ENCODE data around the gene GPATCH8.

GPATCH8 gene

DNA sequence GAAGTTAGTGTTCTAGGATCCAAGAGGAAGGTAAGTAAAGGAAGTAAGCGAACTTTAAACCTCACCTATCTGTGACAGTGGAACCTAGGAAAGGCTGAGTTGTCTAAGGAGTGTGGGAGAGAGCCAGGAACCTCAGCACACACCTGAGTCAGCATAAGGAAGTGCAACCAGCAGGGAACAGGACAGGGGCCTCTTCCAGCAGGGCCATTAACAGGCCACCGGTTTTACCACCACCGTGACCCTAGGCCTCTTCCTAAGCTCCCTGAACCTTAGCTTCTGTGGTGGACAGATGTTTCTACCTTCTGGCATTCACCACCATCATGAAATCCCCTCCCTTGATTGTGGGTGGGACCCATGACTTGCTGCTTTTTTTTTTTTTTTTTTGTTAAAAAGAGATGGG lies 26.7 kb upstream of the GPATCH8 start:
- in situ Hi-C loops (cut with MboI; ENCODE audit: low sequenced_read_pairs), result loop anchor here (25.0 kb wide), 1 partner anchor 332 kb away; no protein-coding TSS in a partner anchor

DNA sequence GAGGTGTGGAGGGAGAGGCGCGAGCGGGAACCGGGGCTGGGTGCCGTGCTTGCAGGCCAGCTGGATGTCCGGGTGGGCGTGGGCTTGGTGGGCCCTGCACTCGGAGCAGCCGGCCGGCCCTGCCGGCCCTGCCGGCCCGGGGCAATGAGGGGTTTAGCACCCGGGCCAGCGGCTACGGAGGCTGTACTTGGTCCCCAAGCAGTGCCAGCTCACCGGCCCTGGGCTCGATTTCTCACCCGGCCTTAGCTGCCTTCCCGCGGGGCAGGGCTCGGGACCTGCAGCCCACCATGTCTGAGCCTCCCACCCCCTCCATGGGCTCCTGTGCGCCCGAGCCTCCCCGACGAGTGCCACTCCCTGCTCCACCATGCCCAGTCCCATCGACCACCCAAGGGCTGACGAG lies 24.7 kb upstream of the GPATCH8 start:
- in situ Hi-C loops (cut with MboI; ENCODE audit: low sequenced_read_pairs), result loop anchor here (25.0 kb wide), 1 partner anchor 334 kb away; no protein-coding TSS in a partner anchor

DNA sequence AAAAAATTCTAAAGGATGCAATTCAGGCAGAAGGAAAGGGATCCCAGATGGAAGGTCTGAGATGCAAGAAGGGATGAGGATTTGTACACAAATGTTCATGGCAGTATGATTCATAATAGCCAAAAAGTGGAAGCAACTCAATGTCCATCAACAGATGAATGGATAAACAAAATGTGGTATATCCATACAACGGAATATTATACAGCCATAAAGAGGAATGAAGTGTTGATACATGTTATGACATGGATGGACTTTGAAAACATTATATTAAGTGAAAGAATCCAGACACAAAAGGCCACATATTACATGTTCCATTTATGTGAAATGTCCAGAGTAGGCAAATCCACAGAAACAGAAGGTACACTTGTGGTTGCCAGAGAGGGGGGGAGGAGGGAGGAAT lies 23.9 kb upstream of the GPATCH8 start:
- in situ Hi-C loops (cut with MboI; ENCODE audit: low sequenced_read_pairs), result loop anchor here (25.0 kb wide), 1 partner anchor 335 kb away; no protein-coding TSS in a partner anchor

DNA sequence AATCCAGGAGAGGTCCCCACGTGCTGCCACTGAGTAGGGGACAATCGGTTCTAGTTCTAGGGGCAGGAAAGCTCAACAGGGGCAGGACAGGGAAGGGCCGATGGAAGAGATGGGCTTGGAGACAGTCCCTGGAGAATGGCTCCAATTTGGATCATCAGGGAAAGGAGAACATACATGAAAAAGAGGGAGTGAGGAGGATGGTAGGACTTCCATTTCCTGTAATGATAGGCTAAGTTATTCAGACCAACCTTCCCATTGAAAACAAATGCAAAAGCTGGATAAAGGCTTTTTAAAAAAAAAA lies 20.4 kb upstream of the GPATCH8 start:
- in situ Hi-C loops (cut with MboI; ENCODE audit: low sequenced_read_pairs), result loop anchor here (25.0 kb wide), 1 partner anchor 311 kb away; the partner anchor contains the start of gene UBTF

DNA sequence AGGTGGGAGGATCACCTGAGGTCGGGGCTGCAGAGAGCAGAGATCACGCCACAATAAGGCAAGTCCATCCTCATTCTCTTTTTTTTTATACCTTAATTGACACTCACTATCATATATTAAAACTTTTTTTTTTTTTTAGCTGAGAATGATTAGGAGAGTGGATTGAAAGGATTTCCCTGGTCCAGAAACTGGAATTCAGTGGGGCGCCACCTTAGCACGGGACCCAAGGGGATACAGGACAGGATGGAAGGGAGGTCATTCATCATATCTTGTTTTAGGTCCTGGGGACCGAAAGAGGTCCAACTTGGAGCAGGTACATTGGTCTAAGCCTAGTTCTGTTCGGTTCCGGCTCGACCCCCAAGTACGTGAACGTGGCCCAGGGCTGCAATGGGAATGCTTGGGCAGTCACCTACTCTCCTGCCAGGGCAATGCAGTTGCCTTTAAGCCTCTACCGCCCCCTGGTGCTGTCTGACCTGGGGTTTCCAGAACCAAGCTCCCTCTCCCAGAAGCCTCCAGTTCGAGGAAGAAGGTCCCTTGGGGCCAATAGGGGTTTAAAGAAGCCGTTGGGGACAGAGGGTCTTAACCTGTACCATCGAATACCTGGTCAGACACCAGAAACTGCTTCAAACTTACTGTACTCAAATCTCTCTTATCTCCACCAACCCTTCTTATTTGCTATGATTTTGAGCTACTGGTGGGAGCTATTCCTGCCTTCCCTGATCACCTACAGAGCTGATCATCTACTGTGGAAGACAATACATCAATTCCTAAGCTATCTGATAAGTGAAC lies 19.9 kb upstream of the GPATCH8 start:
- in situ Hi-C loops (cut with MboI; ENCODE audit: low sequenced_read_pairs), result loop anchor here (25.0 kb wide), 1 partner anchor 311 kb away; the partner anchor contains the start of gene UBTF

DNA sequence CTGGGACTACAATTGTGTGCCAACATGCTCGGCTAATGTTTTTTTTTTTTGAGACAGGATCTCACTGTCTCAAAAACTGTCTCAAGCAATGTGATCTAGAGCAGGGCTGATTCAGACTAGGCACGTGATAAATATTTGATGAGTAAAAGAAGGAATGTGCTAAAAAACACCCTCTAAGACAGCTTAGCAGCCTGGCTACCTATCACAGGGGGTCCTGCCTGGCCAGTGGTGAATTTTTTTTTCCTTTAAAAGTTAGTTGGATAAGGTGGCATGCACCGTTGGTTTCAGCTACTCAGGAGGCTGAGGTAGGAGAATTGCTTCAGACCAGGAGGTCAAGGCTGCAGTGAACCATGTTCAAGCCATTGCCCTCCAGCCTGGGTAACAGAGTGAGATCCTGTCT lies 14.8 kb upstream of the GPATCH8 start:
- in situ Hi-C loops (cut with MboI; ENCODE audit: low sequenced_read_pairs), result loop anchor here (25.0 kb wide), 1 partner anchor 306 kb away; the partner anchor contains the start of gene UBTF

DNA sequence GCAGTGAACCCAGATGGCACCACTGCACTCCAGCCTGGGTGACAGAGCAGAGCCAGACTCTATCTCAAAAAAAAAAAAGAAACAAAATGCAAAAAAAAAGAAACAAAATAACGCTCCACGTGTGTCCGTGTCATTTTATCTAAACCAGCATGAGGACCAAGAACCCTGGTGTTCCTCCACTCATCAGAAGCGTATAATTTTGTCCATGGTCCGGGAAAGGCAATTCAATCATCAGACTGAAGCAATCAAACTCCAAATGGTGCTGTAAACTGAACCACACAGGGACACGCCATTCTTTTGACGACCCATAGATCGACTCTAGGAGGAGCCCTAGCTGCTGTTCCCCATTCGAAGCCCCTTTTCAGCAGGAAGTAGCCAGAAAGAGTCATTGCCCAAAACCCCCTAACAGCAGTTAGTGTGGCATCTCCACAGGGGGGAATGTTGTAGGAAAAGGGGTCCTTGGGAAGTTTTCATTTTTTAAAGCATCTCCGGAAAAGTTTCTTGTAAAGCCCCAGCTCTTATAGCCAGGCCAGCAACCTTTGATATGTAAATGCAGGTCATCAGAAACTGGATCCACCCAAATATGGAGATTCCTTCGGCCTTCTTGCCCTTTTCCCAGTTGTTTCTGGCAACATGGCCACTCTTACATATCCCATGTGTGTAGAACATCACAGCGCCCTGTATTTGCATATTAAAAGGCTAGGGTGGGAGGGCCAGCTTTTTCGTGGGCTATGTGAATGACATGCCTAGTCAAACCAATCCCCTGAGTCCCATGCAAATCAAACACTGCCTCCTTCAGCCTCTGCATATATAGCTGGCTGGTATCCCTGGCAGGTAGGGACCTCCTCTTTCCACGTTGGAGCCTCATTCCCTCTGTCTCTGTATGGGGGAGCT lies 8.3 kb upstream of the GPATCH8 start:
- in situ Hi-C loops (cut with MboI; ENCODE audit: low sequenced_read_pairs), result loop anchor here (25.0 kb wide), 1 partner anchor 299 kb away; the partner anchor contains the start of gene UBTF

DNA sequence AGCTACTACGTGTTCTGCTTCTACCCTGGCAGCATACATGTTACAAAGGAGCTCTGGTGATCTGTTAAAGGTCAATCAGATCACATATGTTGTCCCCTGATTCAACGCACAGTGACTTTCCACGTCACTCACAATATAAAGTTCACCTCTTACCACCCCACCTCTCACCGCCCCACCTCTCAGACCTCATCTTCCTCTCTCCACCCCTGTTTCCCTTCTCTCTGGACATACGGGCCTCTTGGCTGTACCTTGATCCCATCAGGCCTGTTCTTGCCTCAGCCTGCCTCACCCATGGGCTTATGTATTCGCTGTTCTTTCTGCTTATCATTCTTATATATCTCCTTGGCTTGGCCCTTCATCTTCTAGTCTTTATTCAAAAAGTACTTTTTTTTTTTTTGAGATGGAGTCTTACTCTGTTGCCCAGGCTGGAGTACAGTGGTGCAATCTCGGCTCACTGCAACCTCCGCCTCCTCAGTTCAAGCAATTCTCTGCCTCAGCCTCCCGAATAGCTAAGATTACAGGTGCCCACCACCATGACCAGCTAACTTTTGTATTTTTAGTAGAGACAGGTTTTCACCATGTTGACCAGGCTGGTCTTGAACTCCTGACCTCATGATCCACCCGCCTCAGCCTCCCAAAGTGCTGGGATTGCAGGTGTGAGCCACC lies 3.9 kb upstream of the GPATCH8 start:
- in situ Hi-C loops (cut with MboI; ENCODE audit: low sequenced_read_pairs), result loop anchor here (25.0 kb wide), 1 partner anchor 295 kb away; the partner anchor contains the start of gene UBTF

DNA sequence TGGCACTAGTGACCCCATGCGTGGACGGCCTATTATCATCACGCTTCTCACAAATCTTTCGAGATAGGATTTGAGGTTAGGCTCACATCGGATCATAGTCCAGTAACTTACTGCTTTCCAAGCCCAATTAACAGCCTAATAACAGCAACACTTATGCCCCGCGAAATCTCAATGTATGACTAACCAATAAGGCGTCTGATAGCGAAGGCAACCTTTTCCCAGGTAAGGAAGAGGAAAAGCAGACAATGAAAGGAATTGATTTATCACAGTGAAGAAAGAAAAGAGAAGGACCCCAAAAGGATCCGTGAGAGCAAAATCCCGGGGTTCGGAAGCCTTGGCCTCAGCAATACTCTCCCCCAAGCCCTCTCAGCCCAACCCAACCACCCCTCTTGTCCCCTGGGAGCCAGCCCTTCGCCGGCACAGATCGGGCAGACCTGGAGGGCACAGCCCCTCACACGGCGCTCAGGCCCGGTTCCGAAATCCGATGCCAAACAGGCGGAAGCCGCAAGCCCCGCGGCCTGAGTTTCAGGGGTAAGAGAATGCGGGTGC lies 534 bp downstream of the GPATCH8 start:
- in situ Hi-C loops (cut with MboI; ENCODE audit: low sequenced_read_pairs), result loop anchor here (25.0 kb wide), 1 partner anchor 290 kb away; the partner anchor contains the start of gene UBTF

DNA sequence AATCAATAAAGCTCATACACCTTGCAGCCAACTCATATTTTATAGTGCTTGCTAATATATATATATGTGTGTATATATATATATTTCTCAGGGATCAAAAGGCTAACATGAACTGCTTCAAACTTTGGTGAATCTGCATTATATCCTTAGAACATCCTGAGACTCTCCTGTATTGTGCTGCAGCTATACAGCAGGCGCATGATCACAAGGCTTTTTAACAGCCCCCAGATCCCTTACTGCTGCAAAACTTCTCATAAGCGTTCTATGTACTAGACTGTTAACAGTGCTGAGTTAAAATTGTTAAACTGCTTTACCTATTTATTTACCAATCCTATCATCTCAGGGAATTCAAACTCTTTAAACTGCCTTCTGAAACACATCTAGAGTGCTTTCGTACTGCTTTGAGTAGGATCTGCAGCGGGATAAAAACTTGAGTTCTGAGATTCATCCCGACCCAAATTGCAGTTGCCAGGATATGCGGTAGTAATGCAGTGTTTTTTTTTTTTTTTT lies 1.3 kb downstream of the GPATCH8 start:
- in situ Hi-C loops (cut with MboI; ENCODE audit: low sequenced_read_pairs), result loop anchor here (25.0 kb wide), 1 partner anchor 290 kb away; the partner anchor contains the start of gene UBTF

DNA sequence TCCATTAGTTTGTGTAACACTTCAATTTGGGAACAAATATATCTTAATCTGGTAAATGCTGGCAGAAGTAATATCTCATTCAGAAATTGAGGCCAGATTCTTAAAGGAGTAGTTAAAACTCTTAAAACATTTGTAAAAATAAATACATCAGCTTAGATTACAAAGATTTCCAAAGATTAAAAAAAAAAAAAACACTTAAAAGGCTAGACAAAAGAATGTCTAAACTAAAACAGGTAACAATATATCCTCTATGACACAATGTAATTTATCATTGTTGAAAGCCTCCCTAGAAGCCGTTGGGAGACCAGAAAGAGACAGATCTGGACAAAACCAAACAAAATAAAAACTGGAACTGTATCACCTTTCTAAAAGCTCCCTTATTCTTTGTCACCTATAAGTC lies 3.5 kb downstream of the GPATCH8 start:
- in situ Hi-C loops (cut with MboI; ENCODE audit: low sequenced_read_pairs), result loop anchor here (25.0 kb wide), 1 partner anchor 287 kb away; the partner anchor contains the start of gene UBTF

DNA sequence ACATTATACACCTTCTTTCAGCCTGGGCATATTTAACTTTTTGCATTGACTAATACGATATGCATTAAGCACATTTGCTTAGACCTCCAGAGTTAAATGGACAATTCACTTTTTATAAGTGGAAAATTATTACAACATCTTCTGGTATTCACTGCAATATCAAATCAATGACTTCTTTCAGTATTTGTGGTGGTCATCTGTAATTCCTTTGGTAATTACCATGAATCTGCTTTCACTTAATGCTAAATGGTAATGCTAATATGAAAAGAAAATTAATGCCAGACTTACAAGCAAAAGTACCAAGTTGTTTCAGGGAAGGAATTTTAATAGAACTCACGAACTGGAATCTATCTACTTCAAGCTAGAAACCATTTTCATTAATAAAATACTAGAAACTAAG lies 6.4 kb downstream of the GPATCH8 start:
- in situ Hi-C loops (cut with MboI; ENCODE audit: low sequenced_read_pairs), result no loop called here

DNA sequence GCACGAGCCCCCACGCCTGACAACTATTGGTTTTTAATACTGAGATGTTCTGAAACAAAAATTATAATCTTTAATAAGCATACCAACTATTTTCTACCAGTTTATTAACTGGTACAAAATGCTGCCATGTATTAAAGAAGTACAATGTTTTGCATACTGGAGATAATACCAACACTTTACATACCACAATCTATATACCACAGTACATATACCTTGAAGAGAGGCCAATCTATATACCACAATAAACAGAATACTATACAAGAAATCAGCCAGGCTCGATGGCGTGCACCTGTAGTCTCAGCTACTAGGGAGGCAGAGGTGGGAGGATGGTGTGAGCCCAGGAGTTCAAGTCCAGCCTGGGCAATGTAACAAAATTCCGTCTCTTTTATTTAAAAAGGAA lies 9.9 kb downstream of the GPATCH8 start:
- in situ Hi-C loops (cut with MboI; ENCODE audit: low sequenced_read_pairs), result no loop called here

DNA sequence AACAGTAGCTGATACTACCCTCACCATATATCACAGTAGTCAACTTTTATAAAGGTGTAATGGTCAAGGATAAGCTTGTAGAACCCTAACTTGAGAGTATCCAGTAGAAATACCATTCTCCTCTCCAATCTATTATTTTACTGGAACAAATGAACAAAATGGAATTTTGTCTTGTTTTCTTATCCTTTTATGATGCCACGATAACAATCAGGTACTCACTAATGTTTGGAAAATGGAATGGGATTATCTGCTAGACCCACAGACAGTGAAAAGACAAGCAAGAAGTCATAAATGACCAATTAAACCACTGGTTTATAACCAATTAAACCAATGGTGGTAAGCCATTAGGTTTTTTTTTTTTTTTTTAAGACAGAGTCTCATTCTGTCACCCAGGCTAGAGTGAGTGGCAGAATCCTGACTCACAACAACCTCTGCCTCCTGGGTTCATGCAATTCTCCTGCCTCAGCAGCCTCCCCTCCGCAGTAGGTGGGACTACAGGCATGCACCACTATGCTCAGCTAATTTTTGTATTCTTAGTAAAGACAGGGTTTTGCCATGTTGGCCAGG lies 10.4 kb downstream of the GPATCH8 start:
- in situ Hi-C loops (cut with MboI; ENCODE audit: low sequenced_read_pairs), result no loop called here

DNA sequence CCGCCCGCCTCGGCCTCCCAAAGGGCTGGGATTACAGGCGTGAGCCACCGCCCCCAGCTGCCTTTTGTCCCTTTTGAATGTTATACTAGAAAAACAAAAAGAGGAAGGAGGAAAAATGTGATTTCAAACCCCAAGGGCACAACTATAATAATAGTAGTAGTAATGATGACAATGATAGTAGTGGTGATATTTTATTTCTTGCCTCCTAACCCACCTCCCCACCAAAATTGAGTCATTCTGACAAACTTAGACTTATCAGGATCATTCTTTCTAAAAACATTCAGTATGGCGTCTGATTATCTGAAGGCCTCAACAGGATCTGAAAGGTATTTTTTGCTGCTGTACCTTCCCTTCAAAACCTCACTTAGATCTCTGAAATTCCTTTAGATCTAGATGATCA lies 13.6 kb downstream of the GPATCH8 start:
- in situ Hi-C loops (cut with MboI; ENCODE audit: low sequenced_read_pairs), result no loop called here

DNA sequence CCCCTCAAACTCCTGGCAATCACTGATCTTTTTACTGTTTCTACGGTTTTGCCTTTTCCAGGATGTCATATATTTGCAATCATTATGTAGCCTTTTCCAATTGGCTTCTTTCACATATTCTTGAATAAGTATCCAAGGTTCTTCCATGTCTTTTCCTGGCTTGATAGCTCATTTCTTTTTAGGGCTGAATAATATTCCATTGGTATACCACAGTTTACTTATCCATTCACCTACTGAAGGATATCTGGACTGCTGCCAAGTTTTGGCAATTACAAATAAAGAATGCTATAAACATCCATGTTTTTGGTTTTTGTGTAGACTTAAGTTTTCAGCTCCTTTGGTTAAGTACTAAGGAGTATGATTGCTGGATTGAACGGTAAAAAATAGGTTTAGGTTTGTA lies 16.0 kb downstream of the GPATCH8 start:
- in situ Hi-C loops (cut with MboI; ENCODE audit: low sequenced_read_pairs), result no loop called here

DNA sequence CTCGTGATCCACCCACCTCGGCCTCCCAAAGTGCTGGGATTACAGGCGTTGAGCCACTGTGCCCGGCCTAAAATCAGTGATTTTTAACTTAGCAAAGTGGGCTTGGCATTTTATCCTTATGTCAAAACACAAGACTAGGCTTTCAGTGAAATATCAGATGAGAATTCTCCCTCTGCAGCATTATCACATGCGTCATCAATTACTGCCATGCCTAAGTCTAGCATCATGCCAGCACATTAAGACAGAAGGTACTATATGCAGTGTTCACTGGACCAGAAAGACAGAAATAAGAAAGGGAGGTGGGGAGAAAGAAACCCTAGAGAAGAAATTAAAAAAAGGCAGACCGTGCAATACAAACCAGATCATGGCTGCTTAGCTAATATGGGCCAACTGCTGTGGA lies 29.8 kb downstream of the GPATCH8 start:
- in situ Hi-C loops (cut with MboI; ENCODE audit: low sequenced_read_pairs), result no loop called here

DNA sequence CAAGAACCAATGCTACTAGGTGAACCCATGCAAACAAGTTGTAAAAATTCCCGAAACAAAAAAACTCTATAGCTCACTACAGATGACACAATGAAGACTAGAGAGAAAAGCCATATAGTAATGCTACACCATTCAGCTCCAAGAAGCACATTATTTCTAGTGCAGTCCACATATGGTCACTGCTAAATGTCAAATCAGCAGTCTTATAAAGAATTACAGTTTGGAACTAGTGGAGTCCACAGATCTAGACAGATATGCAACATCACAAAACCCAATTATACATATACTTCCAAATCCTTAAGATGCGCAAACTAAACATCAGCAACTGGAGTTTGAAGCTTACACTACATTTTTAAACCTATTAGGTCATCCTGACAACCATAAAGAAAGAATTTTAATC lies 33.5 kb downstream of the GPATCH8 start:
- in situ Hi-C loops (cut with MboI; ENCODE audit: low sequenced_read_pairs), result no loop called here

DNA sequence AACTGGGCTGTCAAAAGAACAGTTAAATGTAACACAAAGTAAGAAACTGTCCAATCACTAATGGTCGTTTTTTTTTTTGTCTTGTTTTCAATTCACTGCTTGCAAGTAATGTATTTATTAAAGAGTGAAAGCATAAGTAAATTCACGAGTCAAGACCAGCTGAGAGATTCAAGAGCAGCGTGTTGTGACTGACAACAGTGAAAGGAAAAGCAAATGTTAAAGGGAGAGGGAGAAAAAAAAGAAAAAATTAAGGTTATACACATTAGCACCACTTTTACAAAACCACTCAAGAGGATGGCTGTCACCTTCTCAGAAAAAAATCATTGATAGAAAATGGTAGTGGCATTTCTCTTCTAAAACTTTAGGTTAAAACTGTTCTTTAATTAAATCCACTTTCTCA lies 36.1 kb downstream of the GPATCH8 start:
- in situ Hi-C loops (cut with MboI; ENCODE audit: low sequenced_read_pairs), result no loop called here

DNA sequence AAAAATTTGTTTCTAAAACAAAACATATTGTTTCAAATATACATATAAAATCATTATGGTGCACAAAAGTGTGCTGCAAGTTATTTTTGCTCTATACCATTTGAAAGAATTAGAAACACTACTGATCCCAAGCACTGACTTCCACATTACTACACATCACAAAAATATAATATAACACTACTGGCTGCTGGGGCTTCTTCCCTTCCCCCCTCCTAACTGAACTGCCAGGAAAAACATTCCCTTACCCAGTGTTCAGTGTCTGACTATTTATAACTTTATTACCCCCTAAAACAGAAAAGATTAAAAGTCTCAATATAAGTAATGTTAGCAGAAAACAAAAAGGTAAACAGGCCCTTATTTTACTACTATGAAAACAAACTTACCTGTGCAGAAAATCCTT lies 36.9 kb downstream of the GPATCH8 start:
- in situ Hi-C loops (cut with MboI; ENCODE audit: low sequenced_read_pairs), result no loop called here
